GM12878 (cell line): ENCODE data around the gene BMF. TPM values are rescaled to one million over a fixed set of nuclear protein-coding genes. Genes with fewer than 3 reads are reported as not detected.

Source experiments
- ATAC-seq: fragments of 200-7000 bp; cut with Tn5 transposase; 3 replicates; pipeline ENCODE4 v1.9.1; 2020; ENCODE audit warnings: mild to moderate bottlenecking, moderate library complexity
- BruUV-seq: library from RNA; stranded (reverse); fragments of 400-500 nt; replicated peaks from 2 replicates; lab custom pipeline; 2021; lab: Mats Ljungman, UMichigan
- CTCF ChIA-PET: fragments of 300-600 bp; sonication (Branson Sonifier 250); formaldehyde crosslinking; extraction: SDS; loops from one replicate; lab custom pipeline; 2021; ENCODE audit warnings: inconsistent platforms; lab: Yijun Ruan, JAX
- POLR2A ChIA-PET: fragments of 350-600 bp; formaldehyde crosslinking; extraction: SDS; loops from one replicate; lab custom pipeline; 2021; ENCODE audit warnings: inconsistent platforms; lab: Charles Lee
- RAD21 ChIA-PET: fragments of 300-600 bp; sonication (Branson Sonifier 250); formaldehyde crosslinking; loops from one replicate; lab custom pipeline; 2023; ENCODE audit warnings: antibody characterized with exemption; ENCODE audit not compliant: unreplicated experiment; lab: Charles Lee
- SMC1A ChIA-PET: fragments of 300-600 bp; sonication (Branson Sonifier 250); formaldehyde crosslinking; loops from one replicate; lab custom pipeline; 2023; ENCODE audit not compliant: unreplicated experiment, uncharacterized antibody; lab: Charles Lee
- DNase-seq: peaks from one replicate; pipeline ENCODE4 v3.0.0-alpha.2; 2011; ENCODE audit warnings: low read depth, low spot score
- FAIRE-seq: peaks from 3 replicates; lab custom pipeline; 2011; peaks lifted over from hg19 to GRCh38; lab: Jason Lieb, UNC
- H2AFZ ChIP-seq: 2 replicates; pipeline ENCODE4 v1.6.0; 2011; ENCODE audit warnings: low read depth, low read length, control low read depth; ENCODE audit not compliant: control insufficient read depth
- H3K27ac ChIP-seq: 2 replicates; pipeline ENCODE4 v1.5.1; 2011; ENCODE audit warnings: control low read depth; ENCODE audit not compliant: control insufficient read depth, insufficient read depth
- H3K27me3 ChIP-seq, 2 experiments: replicated peaks in 1 of 2; 2 replicates each; pipeline versions ENCODE4 v1.6.0 to v1.6.1; 2011; ENCODE audit warnings: low read length in 1 of 2; ENCODE audit not compliant: control insufficient read depth in 2 of 2, insufficient read depth in 2 of 2
- H3K36me3 ChIP-seq, 2 experiments: 2 replicates each; pipeline ENCODE4 v1.5.1; 2011; ENCODE audit warnings: low read length in 1 of 2; ENCODE audit not compliant: control insufficient read depth in 2 of 2, insufficient read depth in 2 of 2
- H3K4me1 ChIP-seq: 2 replicates; pipeline ENCODE4 v1.6.1; 2011; ENCODE audit warnings: mild to moderate bottlenecking, low read length, moderate library complexity, mixed read lengths; ENCODE audit not compliant: control insufficient read depth, insufficient read depth
- H3K4me2 ChIP-seq: 2 replicates; pipeline ENCODE4 v1.6.0; 2011; ENCODE audit warnings: control low read depth; ENCODE audit not compliant: control insufficient read depth, insufficient read depth
- H3K4me3 ChIP-seq: fragments of 200-600 bp; sonication (generic); 2 replicates; pipeline ENCODE4 v1.5.1; 2016
- H3K79me2 ChIP-seq: 2 replicates; pipeline ENCODE4 v1.6.0; 2011; ENCODE audit warnings: low read length; ENCODE audit not compliant: control insufficient read depth, insufficient read depth
- H3K9ac ChIP-seq: 2 replicates; pipeline ENCODE4 v1.8.0; 2011; ENCODE audit warnings: low read length, control low read depth, mixed read lengths; ENCODE audit not compliant: control insufficient read depth, insufficient read depth
- H3K9me3 ChIP-seq: replicated peaks from 3 replicates; pipeline ENCODE4 v1.5.1; 2011; ENCODE audit warnings: mild to moderate bottlenecking, low read length; ENCODE audit not compliant: control insufficient read depth, insufficient read depth
- H4K20me1 ChIP-seq: 2 replicates; pipeline ENCODE4 v1.6.0; 2011; ENCODE audit not compliant: control insufficient read depth, insufficient read depth
- HDAC2 ChIP-seq: fragments of 200-600 bp; sonication (generic); IDR thresholded peaks from 2 replicates; pipeline ENCODE4 v1.6.1; 2017
- RELA ChIP-seq: fragments of 450-650 bp; IDR thresholded peaks from 2 replicates; pipeline ENCODE4 v1.8.0; 2014; ENCODE audit warnings: borderline replicate concordance; ENCODE audit not compliant: partially characterized antibody
- TCF3 ChIP-seq: IDR thresholded peaks from 2 replicates; pipeline ENCODE4 v1.6.1; 2012; ENCODE audit warnings: low read depth, mild to moderate bottlenecking, low read length, borderline replicate concordance; ENCODE audit not compliant: insufficient read depth
- ZNF274 ChIP-seq: IDR thresholded peaks from one replicate; pipeline ENCODE4 v1.8.0; 2011; ENCODE audit not compliant: insufficient read length, insufficient read depth
- ZNF622 ChIP-seq: fragments of 450-650 bp; IDR thresholded peaks from 2 replicates; pipeline ENCODE4 v1.6.1; 2017; ENCODE audit warnings: mild to moderate bottlenecking, inconsistent platforms
- ZNF687 ChIP-seq: fragments of 450-650 bp; IDR thresholded peaks from 2 replicates; pipeline ENCODE4 v1.6.1; 2017; ENCODE audit warnings: mild to moderate bottlenecking, moderate library complexity
- WGBS: methylation state at CpG from one replicate; pipeline ENCODE4 v1.1.6; 2016; ENCODE audit warnings: low lambda C conversion rate; ENCODE audit not compliant: insufficient replicate concordance, insufficient coverage; ENCODE audit errors: missing lambda C conversion rate; 5-methylcytosine and 5-hydroxymethylcytosine counted together
- in situ Hi-C: fragments of 300-500 bp; cut with MboI; formaldehyde crosslinking; loops from 9 replicates; pipeline ENCODE4 v1.14.3; 2018; ENCODE audit warnings: mixed read lengths
- intact Hi-C: fragments of 100-400 bp; cut with micrococcal nuclease; formaldehyde crosslinking; loops from one replicate; pipeline ENCODE4 v1.14.2; 2022; ENCODE audit not compliant: unreplicated experiment
- polyA plus RNA-seq, 11 experiments: library from polyadenylated mRNA; depleted of rRNA in 4 of 11; unstranded in 6 of 11; stranded (reverse) in 5 of 11; fragments of >200 nt; fragmentation: Nextera tagmentation in 4 of 11; fragmentation: Illumina TruSeq in 1 of 11; extraction: Ambion mirVana in 4 of 11; extraction: Trizol in 1 of 11; gene quantifications; 1 replicate in 1 of 11; 2 replicates in 10 of 11; pipeline versions ENCODE4 v1.2.1 to v1.2.3, GENCODE V29; 2011 to 2016; ENCODE audit warnings: inconsistent platforms in 2 of 11, missing spikeins in 2 of 11, low read depth in 1 of 11
- total RNA-seq, 4 experiments: library from RNA; depleted of rRNA in 3 of 4; stranded (reverse); fragments of >200 nt in 3 of 4; fragmentation: Illumina TruSeq in 1 of 4; extraction: Trizol in 1 of 4; gene quantifications; 2 replicates each; pipeline versions ENCODE4 v1.2.1 to v1.2.3, GENCODE V29; 2013 to 2021
- TF ChIP-seq, protein P1 (sequence below): IDR thresholded peaks from 2 replicates; pipeline ENCODE4 v1.6.1; 2012; ENCODE audit warnings: low read length, inconsistent platforms

The BMF gene
- total and polyA plus RNA-seq, 10 of the 15 experiments (the other 5 are each of a cell fraction or from before 2014, with no cell fraction given), result 0.82 to 34.9 (median 16.9) TPM

GRCh38 chr15:40042791-40043320, 65.8 kb downstream of the BMF start:
- RAD21 ChIA-PET, result interaction anchor here (1.1 to 8.5 kb wide), 2 partner anchors 61 to 120 kb away, joined by 3 to 903 read pairs; partner anchors contain the start of gene BMF
- peaks cover 47% of the 10 kb centered on the region for H3K4me1 ChIP-seq
- no peaks in the 10 kb centered on the region for H3K9me3 ChIP-seq
- SMC1A ChIA-PET, result interaction anchor here (0.7 to 23.0 kb wide), 8 partner anchors 60 to 378 kb away, joined by 3 to 1082 read pairs (median 6); partner anchors contain the start of genes BMF and BUB1B
- intact Hi-C loops (loop anchor here (5.0 kb wide), 1 partner anchor 256 kb away; no protein-coding TSS in a partner anchor), in situ Hi-C loops (loop anchor here (10.0 kb wide), 1 partner anchor 152 kb away; no protein-coding TSS in a partner anchor)
- 75% methylated on average over 5 of the region's 5 CpGs for WGBS
- H3K4me2 ChIP-seq, result no peak overlapping the region
- CTCF ChIA-PET, result interaction anchor here (0.7 to 11.8 kb wide), 8 partner anchors 58 to 233 kb away, joined by 3 to 776 read pairs (median 6); partner anchors contain the start of gene BMF
- H3K27ac ChIP-seq, result no peak overlapping the region
- BruUV-seq, result no TSS peak
- no peaks in the 10 kb centered on the region; a peak in 2 of 4 replicates for H3K36me3 ChIP-seq
- no peak for DNase-seq
- H3K27me3 ChIP-seq, result no peaks in the 10 kb centered on the region
- H3K79me2 ChIP-seq, result peaks cover 30% of the 10 kb centered on the region
- no peak overlapping the region for H3K4me3 ChIP-seq
- FAIRE-seq, result no peak
- no peak overlapping the region for H3K9ac ChIP-seq
- TF ChIP-seq RELA, result no peak
- TF ChIP-seq ZNF622, result no peak
- TF ChIP-seq ZNF274, result no peak
- TF ChIP-seq, all 136 proteins: peak for 0
- Histone ChIP-seq H2AFZ (no peak overlapping the region), H4K20me1 (no peaks in the 10 kb centered on the region)
- POLR2A ChIA-PET, result interaction anchor here (8.0 kb wide), 1 partner anchor 61 kb away, joined by 307 read pairs; the partner anchor contains the start of gene BMF
- ATAC-seq, result no peak

DNA sequence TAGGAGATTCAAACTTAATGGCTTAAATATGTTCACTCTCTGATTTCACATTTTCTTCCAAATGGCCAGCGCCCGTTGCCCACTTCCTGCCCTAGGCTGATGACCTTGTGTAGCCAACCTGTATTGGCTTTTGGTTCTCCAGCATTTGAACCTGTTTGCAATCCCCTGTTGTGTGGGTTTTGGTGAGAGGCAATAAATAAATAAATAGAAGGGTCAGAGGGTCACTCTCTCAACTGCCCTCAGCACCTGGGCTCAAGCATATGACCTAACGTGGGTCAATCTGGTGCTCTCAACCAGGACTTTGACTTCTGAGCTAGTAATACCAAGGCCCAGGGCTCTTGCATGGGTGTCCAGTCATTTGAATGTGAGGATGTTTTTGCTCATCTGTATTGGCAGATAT, 67.9 kb downstream of the BMF start:
- H3K4me2 ChIP-seq, result peak overlapping the region; percentile 27
- H2AFZ ChIP-seq, result no peak overlapping the region
- no peaks in the 10 kb centered on the region for H3K27me3 ChIP-seq
- ChIA-PET POLR2A (interaction anchor here (0.9 to 4.0 kb wide), 6 partner anchors 59 to 169 kb away, joined by 3 to 25 read pairs (median 4); partner anchors contain the start of gene BMF), RAD21 (interaction anchor here (0.8 to 5.0 kb wide), 6 partner anchors 58 to 258 kb away, joined by 3 to 76 read pairs (median 3); partner anchors contain the start of genes BMF and FSIP1), SMC1A (interaction anchor here (0.7 to 23.0 kb wide), 10 partner anchors 7 to 234 kb away, joined by 3 to 1082 read pairs (median 3); partner anchors contain the start of gene BMF), CTCF (interaction anchor here (0.8 to 11.8 kb wide), 7 partner anchors 60 to 239 kb away, joined by 3 to 776 read pairs (median 17); partner anchors contain the start of gene BMF)
- no peak overlapping the region for H3K27ac ChIP-seq
- H3K36me3 ChIP-seq, result peaks cover 0 to 4% of the 10 kb centered on the region in 2 experiments; a peak in 2 of 4 replicates
- H3K4me1 ChIP-seq, result peaks cover 27% of the 10 kb centered on the region
- H4K20me1 ChIP-seq, result no peaks in the 10 kb centered on the region
- FAIRE-seq (no peak), ATAC-seq (no peak), DNase-seq (no peak)
- BruUV-seq, result no TSS peak
- no peak overlapping the region for H3K4me3 ChIP-seq
- no peaks in the 10 kb centered on the region for H3K9me3 ChIP-seq
- peaks cover 35% of the 10 kb centered on the region for H3K79me2 ChIP-seq
- intact Hi-C loops, result loop anchor here (5.0 kb wide), 1 partner anchor 253 kb away; no protein-coding TSS in a partner anchor
- H3K9ac ChIP-seq, result no peak overlapping the region; the same call in 1 of the 2 replicates
- in situ Hi-C loops, result loop anchor here (10.0 kb wide), 1 partner anchor 154 kb away; no protein-coding TSS in a partner anchor
- WGBS, result 100% methylated on average over 3 of the region's 3 CpGs
- TF ChIP-seq ZNF687 (no peak), HDAC2 (no peak), TCF3 (no peak), ZNF274 (no peak)
- TF ChIP-seq, protein P1, sequence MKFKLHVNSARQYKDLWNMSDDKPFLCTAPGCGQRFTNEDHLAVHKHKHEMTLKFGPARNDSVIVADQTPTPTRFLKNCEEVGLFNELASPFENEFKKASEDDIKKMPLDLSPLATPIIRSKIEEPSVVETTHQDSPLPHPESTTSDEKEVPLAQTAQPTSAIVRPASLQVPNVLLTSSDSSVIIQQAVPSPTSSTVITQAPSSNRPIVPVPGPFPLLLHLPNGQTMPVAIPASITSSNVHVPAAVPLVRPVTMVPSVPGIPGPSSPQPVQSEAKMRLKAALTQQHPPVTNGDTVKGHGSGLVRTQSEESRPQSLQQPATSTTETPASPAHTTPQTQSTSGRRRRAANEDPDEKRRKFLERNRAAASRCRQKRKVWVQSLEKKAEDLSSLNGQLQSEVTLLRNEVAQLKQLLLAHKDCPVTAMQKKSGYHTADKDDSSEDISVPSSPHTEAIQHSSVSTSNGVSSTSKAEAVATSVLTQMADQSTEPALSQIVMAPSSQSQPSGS, result no peak
